Activated naive CD8-positive, alpha-beta T cell treated with anti-CD3 and anti-CD28 coated beads for 36 hours (primary cell): ENCODE measurements around the gene LSS. TPM values are rescaled to one million over a fixed set of nuclear protein-coding genes. Genes with fewer than 3 reads are reported as not detected.
"Not testable (repeated sequence)": the region's sequence is repeated elsewhere in the genome, so short reads cannot be mapped to it uniquely, and the experiment has no call there.

ENCODE experiments used
- DNase-seq: peaks from one replicate; pipeline ENCODE4 v3.0.0; 2021
- H3K27ac Mint-ChIP-seq: one replicate; pipeline ENCODE4 v1.8.0; 2022; ENCODE audit warnings: mild to moderate bottlenecking, moderate library complexity, mixed read lengths
- H3K27me3 Mint-ChIP-seq: one replicate; pipeline ENCODE4 v1.8.0; 2022; ENCODE audit warnings: mild to moderate bottlenecking, mixed read lengths
- H3K36me3 Mint-ChIP-seq: one replicate; pipeline ENCODE4 v1.8.0; 2021; ENCODE audit warnings: mild to moderate bottlenecking, mixed read lengths
- H3K4me1 Mint-ChIP-seq: one replicate; pipeline ENCODE4 v1.8.0; 2021; ENCODE audit warnings: mixed read lengths
- H3K4me3 Mint-ChIP-seq: one replicate; pipeline ENCODE4 v1.8.0; 2022; ENCODE audit warnings: mild to moderate bottlenecking, moderate library complexity, mixed read lengths
- H3K9me3 Mint-ChIP-seq: one replicate; pipeline ENCODE4 v1.8.0; 2022; ENCODE audit warnings: mixed read lengths
- total RNA-seq, 2 experiments: library from RNA; stranded (reverse); gene quantifications; one replicate each; pipeline ENCODE4 v1.2.3, GENCODE V29; 2021

LSS gene
- total RNA-seq, 2 experiments from 2014 or later: 15.8 to 16.7 TPM

DNA sequence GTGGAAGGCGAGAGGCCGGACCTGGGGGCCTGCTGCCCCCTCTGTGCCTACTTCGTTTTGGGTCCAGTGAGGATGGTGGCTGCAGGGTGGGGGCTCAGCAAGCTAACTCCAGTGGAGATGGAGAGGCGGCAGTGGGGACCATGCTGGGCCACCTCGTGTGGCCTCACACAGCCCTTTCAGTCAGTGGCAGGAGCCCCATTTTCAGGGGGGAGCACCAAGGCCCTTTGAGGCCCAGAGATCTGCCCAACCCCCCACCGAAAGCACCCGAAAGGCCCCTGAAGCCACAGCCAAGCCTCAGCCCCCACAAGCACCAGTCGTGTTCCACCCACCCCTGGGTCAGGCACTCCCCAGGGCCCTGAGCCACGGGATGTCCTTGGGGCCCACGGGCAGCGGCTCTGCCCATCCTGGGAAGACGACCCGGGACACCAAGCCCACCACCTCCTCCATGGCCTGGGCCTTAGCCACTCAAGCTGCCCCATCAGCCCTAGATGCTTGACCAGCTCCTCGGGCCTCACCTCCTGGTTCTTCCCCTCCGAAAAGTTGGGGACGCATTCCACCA, 73.5 kb downstream of the LSS start:
- Mint-ChIP-seq H3K36me3 (no peaks in the 10 kb centered on the region), H3K27ac (no peak overlapping the region), H3K27me3 (no peaks in the 10 kb centered on the region), H3K4me3 (no peak overlapping the region), H3K9me3 (no peaks in the 10 kb centered on the region), H3K4me1 (peaks cover 3% of the 10 kb centered on the region)
- no peak for DNase-seq

DNA sequence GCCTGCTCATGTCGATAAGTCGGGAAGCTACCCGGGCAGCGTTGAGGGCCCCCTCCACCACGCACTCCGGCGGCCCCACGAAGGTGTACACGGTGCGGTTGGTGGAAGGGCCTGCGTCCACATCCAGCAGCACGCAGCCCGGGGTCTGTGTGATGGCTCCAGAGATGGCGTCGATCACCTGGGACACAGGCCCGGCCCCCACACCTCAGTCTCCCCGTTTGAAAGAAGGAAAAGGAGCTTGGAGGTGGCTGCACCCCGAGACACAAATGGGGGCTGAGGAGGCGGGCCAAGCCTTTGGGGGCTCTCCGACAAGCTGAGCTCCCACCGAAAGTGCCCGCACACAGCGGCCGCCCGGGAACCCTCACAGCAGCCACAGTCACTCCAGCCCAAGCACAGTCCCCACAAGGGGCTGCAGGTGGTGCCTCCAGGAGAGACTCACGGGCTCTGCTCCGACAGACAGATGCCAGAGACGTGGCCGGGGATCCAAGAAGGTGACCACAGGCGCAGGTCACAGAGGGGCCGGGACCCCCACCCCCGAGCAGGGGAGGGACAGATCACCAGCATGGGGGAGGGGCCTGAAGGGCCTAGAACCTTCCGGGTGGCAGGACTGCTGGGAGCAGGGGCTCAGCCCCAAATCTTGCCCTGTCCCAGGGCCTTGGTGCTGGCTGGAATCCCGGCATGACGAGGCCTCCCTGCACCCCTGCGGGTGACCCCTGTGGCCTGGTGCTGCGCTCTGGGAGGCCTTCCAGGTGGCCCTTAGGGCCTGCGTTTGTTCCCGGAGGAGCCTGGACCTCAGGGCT, 74.2 kb downstream of the LSS start:
- no peak overlapping the region for H3K27ac Mint-ChIP-seq
- peaks cover 3% of the 10 kb centered on the region for H3K4me1 Mint-ChIP-seq
- no peak for DNase-seq
- H3K36me3 Mint-ChIP-seq: no peaks in the 10 kb centered on the region
- no peak overlapping the region for H3K4me3 Mint-ChIP-seq
- no peaks in the 10 kb centered on the region for H3K9me3 Mint-ChIP-seq
- no peaks in the 10 kb centered on the region for H3K27me3 Mint-ChIP-seq

DNA sequence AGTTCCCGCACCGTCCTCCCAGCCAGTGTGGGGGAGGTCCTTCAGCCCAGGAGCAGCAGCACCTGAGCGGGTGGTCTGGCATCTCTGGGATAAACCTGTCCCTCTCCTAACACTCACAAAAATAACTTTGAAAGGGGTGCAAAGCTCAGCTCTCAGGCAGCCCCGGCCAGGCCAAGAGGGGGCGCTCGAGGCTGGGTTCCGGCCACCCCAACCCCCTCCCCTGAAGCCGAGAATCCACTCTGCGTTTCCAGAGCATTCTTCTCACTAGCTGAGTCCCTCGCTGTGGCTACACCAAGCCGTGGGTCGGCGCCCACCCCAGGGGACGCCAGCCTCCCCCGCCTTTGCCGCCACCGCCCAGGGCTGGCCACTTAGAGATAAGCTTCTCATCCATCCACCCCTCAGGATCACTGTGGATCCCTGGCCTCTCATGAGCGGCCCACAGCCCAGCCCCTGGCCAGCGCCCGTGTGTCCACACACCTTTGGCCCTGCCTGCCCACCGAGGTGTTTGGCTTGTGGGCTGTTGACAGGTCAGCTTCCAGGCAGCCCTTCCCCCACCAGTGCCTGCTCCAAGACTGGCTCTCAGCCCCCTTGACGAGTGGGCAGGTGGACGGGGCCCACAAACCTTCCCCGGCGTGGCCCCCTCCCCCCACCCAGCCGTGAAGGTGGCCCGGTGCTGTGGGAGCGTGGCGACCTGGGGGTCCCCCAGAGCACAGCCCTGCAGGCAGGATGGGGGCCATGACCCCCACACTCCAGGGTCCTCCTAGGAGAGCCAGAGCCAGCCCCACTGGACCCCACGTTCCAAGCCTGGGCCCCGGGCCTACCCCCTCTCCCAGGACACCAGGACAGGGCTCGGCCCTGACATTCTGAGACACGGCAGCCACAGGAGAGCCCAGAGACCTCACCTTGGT, 75.1 kb downstream of the LSS start:
- H3K4me1 Mint-ChIP-seq: peaks cover 3% of the 10 kb centered on the region
- DNase-seq: peak; percentile 60
- H3K36me3 Mint-ChIP-seq: no peaks in the 10 kb centered on the region
- H3K4me3 Mint-ChIP-seq: no peak overlapping the region
- no peaks in the 10 kb centered on the region for H3K27me3 Mint-ChIP-seq
- H3K9me3 Mint-ChIP-seq: no peaks in the 10 kb centered on the region
- H3K27ac Mint-ChIP-seq: no peak overlapping the region

DNA sequence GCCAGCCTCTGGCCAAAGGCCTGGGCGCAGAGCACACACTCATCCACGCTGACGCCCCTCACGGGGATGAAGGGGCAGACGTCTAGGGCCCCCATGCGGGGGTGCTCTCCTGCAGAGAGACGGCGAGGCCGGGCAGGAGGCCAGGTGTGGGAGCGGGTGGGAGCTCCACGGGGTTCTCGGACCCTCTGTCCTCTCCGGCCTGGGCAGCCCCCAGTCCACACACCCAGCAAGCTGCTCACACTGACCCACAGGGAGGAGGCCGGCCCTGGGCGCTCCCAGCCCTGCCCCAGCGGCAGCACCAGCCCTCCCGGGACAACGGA, 75.7 kb downstream of the LSS start:
- no peak for DNase-seq
- Mint-ChIP-seq H3K27ac (no peak overlapping the region), H3K9me3 (no peaks in the 10 kb centered on the region), H3K36me3 (no peaks in the 10 kb centered on the region), H3K27me3 (no peaks in the 10 kb centered on the region), H3K4me1 (peaks cover 3% of the 10 kb centered on the region), H3K4me3 (no peak overlapping the region)

DNA sequence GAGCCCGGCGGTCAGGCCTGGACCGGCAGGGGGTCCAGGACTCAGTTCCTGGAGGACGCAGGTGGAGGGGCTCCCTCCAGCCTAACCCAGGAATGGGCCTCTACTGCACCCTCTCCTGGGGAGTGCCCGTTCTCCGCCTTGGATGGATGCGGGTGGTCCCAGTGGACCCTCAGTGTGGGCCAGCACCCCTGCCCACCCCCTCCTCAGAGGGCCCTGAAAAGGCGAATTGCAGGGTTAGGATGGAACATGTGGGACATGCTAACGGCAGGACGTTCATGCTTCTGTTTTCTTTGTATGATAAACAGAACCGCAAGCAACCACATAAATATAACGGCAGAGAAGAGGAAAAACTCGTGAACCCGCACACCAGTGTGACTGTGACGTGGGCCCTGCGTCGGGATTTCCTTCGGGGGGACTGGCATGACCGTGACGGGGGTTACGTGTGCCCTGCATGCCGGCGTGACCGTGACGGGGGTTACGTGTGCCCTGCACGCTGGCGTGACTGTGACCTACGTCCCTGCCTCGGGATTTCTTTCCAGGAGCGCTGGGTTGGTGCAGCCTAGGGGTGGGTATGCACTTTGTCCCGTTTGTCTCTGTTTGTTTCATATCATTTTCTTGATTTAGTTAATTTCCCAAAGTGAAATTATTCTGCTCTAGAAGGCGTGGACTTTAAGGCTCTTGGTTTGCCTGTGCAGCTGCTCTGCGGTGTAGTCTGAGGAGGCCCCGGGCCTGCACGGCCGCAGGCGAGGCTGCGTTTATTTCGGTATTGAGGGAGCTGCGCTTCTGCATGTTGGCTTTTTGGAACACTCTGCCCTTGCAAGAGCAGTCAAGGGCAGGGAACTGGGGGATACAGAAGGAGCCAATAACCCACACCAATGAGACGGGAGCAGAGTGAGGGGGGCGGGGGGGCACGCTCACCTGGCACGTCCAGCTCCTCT, 76.3 kb downstream of the LSS start:
- peaks cover 3% of the 10 kb centered on the region for H3K4me1 Mint-ChIP-seq
- DNase-seq: no peak
- H3K27ac Mint-ChIP-seq: no peak overlapping the region

DNA sequence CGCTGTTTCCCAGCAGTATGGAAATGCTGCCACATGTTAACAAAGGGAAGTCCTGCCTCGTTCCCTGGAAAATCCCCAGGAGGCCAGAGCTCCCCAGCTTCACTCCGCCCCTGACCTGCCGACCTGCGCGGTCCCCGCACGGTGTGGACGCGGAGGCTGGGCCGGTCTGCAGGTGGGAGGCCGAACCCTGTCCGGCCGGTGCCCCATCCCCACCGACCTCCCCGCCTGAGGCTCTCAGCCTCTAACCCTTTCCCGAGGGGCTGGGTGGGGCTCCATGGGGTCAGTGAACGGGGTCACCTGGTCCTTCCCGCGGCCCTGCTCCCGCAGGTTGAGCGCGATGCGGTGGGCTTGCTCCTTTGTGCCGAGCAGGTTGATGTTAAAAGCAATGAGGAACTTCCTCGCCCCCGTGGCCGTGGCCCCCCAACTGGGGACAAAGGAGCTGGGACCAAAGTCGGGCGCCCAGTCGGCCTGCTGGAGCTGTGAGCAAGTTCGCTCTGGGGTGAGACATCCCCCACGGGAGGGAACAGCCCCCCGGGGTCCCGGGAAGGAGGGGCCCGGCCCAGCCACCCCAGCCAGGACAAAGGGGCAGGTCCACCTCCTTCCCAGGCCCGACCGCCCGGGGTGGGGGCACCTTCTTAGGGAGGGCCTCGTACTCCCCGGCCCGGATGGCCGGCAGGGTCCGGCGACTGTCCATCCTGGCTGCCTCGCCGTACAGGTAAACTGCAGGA, 77.1 kb downstream of the LSS start:
- H3K9me3 Mint-ChIP-seq: no peaks in the 10 kb centered on the region
- H3K36me3 Mint-ChIP-seq: no peaks in the 10 kb centered on the region
- DNase-seq: no peak
- H3K27me3 Mint-ChIP-seq: no peaks in the 10 kb centered on the region
- H3K4me3 Mint-ChIP-seq: no peak overlapping the region
- peaks cover 3% of the 10 kb centered on the region for H3K4me1 Mint-ChIP-seq
- no peak overlapping the region for H3K27ac Mint-ChIP-seq

More for the DNA sequence above, 76.3 kb downstream of the LSS start:
- Mint-ChIP-seq H3K36me3 (no peaks in the 10 kb centered on the region), H3K9me3 (no peaks in the 10 kb centered on the region), H3K27me3 (no peaks in the 10 kb centered on the region), H3K4me3 (no peak overlapping the region)

DNA sequence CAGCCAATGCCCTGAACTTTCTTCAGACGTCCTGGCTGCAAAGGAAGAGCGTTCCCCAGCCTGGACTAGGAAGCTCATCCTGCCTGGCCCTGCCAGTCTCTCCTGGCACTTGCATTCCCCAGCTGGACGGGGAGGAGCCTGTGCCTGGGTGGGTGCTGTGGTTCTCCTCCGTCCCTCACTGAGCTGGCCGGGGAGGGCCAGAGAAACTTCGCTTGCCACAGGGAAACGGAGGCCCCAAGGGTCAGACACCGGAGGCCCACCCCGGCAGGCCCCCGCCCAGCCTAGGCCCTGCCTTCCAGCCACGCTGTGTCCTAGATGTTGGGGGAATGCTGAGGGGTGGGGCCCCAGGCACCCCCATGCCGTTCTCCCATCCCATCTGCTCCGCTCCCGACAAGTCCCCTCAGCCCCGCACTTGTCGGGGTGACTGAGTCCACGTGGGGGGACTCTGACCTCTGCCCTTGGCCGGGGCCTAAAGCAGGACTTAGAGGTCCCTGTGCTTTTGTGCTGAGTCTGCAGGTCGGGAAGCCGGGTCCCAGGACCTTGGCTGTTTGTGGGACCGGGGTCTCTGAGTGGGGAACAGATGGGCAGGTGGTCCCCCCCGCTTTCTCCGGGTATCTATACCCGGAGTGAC, 78.0 kb downstream of the LSS start:
- Mint-ChIP-seq H3K4me3 (no peak overlapping the region), H3K27ac (no peak overlapping the region), H3K36me3 (no peaks in the 10 kb centered on the region), H3K9me3 (no peaks in the 10 kb centered on the region), H3K27me3 (no peaks in the 10 kb centered on the region), H3K4me1 (peaks cover 3% of the 10 kb centered on the region)
- DNase-seq: no peak

DNA sequence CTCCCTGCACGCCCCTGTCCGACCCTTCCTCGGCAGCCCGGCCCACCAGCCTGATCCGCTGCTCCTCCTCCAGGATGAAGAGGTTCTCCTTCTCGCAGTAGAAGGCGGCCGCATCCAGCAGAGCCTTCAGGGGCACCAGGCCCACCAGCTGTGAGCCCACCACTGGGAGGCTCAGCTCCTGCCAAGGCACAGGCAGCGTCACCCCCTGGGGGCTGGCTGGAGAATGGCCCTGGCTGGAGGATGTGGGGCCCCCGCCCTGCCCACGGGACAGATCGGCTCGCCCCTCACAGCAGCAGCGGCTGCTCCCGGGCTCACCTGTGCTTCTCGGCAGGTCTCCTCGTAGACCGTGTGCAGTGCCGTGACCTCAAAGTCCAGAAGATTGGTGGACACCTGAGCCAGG, 78.5 kb downstream of the LSS start:
- no peak for DNase-seq
- H3K36me3 Mint-ChIP-seq: no peaks in the 10 kb centered on the region
- H3K9me3 Mint-ChIP-seq: no peaks in the 10 kb centered on the region
- no peak overlapping the region for H3K4me3 Mint-ChIP-seq
- no peak overlapping the region for H3K27ac Mint-ChIP-seq
- no peaks in the 10 kb centered on the region for H3K27me3 Mint-ChIP-seq
- peaks cover 3% of the 10 kb centered on the region for H3K4me1 Mint-ChIP-seq

DNA sequence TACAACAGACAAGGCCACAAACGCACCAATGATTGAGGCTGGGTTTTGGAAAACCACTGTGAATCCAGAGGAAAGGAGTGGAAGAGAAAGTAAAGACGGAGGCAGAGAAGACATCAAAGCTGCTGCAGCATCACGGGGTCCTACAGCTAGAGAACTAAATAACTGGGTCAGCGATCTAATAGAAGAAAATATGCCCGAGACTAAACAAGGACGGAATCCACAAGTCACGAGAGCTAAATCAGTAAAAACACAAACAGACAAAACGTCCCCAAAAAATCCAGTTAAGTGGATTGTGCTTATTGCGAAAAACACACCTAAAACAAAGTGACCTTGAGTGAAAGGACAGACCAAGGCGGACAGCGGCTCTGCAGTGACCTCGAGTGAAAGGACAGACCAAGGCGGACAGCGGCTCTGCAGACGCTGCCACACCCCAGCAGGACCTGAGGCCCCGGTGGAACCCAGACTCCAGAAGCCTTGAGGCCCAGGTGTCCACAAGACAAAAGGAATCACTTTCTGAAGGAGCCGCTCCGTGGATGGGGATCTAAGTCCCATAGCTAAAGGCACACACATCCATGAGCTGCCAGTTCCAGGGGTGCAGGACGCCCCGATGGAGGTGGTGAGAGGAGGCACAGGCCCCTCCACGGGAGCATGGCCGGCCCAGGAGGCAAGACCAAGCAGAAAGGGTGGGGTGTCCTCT, 79.2 kb downstream of the LSS start:
- H3K4me1 Mint-ChIP-seq: peaks cover 6% of the 10 kb centered on the region
- H3K27me3 Mint-ChIP-seq: no peaks in the 10 kb centered on the region
- no peak overlapping the region for H3K4me3 Mint-ChIP-seq

DNA sequence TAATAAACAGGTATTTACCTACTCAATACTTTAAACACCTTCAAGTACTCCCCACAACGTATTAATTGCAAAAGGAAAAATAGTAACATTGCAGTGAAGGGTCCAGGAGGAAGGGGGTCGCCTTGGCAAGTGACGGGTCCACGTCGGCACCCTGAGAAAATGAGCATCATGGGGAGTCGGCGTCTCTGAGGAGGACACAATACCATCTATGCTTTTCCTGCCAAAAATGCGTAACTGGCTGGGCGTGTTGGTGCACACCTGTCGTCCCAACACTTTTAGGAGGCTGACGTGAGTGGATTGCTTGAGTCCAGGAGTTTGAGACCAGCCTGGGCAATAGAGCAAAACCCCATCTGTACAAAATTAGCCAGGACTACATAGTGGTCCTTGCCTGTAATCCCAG, 80.5 kb downstream of the LSS start:
- H3K36me3 Mint-ChIP-seq: no peaks in the 10 kb centered on the region

More for the DNA sequence above, 79.2 kb downstream of the LSS start:
- H3K36me3 Mint-ChIP-seq: no peaks in the 10 kb centered on the region
- H3K9me3 Mint-ChIP-seq: no peaks in the 10 kb centered on the region
- no peak for DNase-seq
- no peak overlapping the region for H3K27ac Mint-ChIP-seq

DNA sequence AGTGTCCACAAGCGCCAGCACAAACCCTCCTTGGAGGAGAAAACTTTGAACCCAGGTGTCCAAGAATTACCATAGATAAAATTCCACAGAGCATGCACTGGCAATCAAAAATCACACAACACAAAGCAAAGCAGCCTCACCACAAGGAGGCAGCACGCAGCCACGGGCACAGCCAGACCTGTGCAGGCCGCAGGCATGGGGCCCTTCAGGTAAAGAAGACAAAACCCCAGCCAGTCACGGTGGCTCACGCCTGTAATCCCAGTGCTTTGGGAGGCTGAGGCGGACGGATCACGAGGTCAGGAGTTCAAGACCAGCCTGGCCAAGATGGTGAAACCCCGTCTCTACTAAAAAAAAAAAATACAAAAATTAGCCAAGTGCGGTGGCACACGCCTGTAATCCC, 81.1 kb downstream of the LSS start:
- H3K4me3 Mint-ChIP-seq, H3K9me3 Mint-ChIP-seq, H3K27me3 Mint-ChIP-seq, H3K27ac Mint-ChIP-seq, H3K36me3 Mint-ChIP-seq: not testable (repeated sequence)
- DNase-seq: peak; percentile 51
- H3K4me1 Mint-ChIP-seq: peaks cover 12% of the 10 kb centered on the region

More for the DNA sequence above, 80.5 kb downstream of the LSS start:
- Mint-ChIP-seq H3K27ac (no peak overlapping the region), H3K4me3 (no peak overlapping the region), H3K9me3 (no peaks in the 10 kb centered on the region), H3K4me1 (peaks cover 12% of the 10 kb centered on the region), H3K27me3 (no peaks in the 10 kb centered on the region)
- DNase-seq: no peak

DNA sequence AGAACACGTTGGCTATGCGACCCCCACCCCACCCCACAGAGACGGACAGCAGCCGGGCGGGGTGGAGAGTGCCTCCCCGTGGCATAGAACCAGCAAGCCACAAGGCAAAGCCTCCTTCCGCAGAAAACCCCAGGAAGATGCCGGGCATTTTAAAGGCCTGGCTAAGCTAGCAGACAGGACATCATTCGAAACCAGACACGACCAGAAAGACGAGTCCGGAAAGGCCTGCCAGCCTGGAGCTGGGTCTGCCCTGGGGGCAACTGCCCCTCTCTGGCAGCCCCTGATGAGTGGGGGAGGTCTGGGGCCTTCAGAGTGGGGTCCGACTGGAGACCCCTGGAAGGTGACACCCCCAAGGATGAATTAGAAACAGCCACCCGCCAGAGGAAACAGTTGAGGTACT, 81.7 kb downstream of the LSS start:
- Mint-ChIP-seq H3K4me3 (no peak overlapping the region), H3K4me1 (peaks cover 12% of the 10 kb centered on the region), H3K27ac (no peak overlapping the region), H3K36me3 (no peaks in the 10 kb centered on the region), H3K9me3 (peaks cover 2% of the 10 kb centered on the region), H3K27me3 (no peaks in the 10 kb centered on the region)
- DNase-seq: no peak
